Measurements from ENCODE around the gene STARD5. TPM values are rescaled to one million over a fixed set of nuclear protein-coding genes. Genes with fewer than 3 reads are reported as not detected.

The STARD5 gene
- total RNA-seq, 1 donor from 2014 or later: 8.5 TPM

DNA sequence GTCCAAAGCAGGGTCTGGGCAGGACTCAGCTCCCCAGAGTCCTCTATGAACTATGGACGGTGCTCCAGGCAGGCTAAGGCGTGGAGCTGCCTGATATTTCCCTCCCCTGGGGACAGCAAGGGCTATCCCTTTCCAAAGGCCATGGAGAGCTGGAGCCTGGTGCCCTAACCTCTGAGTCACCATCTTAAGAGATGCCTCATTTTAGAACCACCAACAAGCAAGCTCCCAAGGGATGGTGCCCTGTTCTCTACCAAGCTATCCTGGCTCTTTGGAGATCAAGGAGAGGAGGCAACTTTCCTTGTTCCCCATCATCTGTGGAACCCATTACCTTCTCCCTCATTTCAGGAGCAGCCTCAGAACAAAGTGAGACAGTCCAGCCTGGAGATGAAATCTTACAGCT is 15.7 kb downstream of the STARD5 start:
- Histone ChIP-seq H3K36me3 (no peaks in the 10 kb centered on the region), H3K27me3 (no peaks in the 10 kb centered on the region), H3K27ac (no peak overlapping the region), H4K20me1 (ENCODE audit: low read depth) (no peaks in the 10 kb centered on the region), H3K79me2 (ENCODE audit: low read depth) (no peaks in the 10 kb centered on the region), H2AFZ (replicated peaks) (no peak overlapping the region), H3K4me1 (peaks cover 16% of the 10 kb centered on the region), H3K9ac (no peak overlapping the region), H3K4me2 (no peak overlapping the region), H3K4me3 (no peak overlapping the region), H3F3A (ENCODE audit: low read depth) (peaks cover 8% of the 10 kb centered on the region), H3K9me3 (ENCODE audit: low read depth) (no peaks in the 10 kb centered on the region)
- Mint-ChIP-seq H3K9me3 (no peaks in the 10 kb centered on the region), H3K27me3 (ENCODE audit: insufficient read depth, low read depth) (peaks cover 9% of the 10 kb centered on the region), H3K4me1 (peaks cover 19% of the 10 kb centered on the region), H3K27ac (no peak overlapping the region), H3K4me3 (no peak overlapping the region), H3K36me3 (no peaks in the 10 kb centered on the region)
- DNase-seq (ENCODE audit: low spot score): no peak
- TF ChIP-seq EZH2 (IDR thresholded peaks at IDR 0.05): no peak
- no peak for TF ChIP-seq EZH2phosphoT487 (IDR thresholded peaks at IDR 0.05)

DNA sequence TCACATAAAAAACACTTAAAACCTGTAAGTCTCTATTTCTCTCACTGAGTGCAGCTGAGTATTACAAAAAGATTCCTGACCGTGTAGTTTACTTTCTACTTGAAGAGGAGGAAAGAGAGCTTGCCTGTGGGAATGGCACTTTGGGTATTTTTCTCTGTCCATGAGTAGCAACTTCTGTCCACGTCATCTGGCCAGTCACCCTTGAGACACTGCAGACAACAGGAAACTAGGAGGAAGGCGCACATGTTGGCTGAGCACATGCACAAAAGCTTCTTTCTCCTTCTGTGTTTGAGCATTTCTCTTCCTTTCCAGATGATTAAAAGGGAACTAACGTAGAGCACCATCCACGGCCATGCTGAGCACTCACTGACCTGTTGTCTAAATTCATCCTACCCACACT is 19.7 kb downstream of the STARD5 start:
- no peak overlapping the region for H3K4me3 Mint-ChIP-seq

DNA sequence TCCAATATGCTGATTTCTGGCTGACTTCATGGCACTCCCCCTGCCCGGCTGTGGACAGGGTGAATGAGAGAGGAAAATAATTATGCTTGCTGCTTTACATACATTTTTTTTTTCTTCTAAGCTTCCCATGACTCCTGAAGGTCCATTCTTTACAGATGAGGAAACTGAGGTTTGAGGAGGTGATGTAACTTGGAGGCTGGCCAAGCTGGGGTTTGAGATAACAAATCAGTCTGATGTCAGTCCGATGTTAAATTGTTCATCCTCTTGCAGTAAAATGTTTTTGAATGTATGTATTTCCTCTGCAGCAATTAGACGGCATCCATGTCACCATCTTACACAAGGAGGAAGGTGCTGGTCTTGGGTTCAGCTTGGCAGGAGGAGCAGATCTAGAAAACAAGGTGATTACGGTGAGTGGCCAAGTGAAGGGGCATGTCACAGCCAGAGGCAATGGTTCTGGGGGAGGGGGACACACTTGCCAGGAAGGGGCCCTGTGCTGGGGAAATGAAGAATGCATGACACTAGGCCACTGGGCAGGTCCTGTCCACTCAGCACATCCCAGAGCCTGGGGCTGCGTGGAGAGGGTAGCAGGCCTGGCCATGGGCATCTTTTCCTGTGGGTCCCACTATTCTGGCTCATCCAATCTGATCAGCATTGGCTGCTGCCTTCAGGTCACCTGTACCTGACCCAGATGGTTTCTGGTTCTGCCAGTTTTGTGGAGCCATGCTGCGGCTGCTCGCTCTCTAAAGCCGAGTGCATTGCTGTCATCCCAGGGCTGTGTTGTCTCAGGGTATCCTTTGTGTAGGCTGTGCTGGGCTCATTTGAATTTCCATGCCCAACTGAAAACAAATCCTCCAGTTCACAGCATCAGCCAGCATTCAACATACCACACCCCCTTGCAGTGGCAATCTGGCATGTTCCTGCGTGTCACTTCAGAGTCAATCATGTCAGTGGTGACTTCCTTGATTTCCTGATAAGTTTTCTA is 20.4 kb downstream of the STARD5 start:
- H3K27me3 Mint-ChIP-seq (ENCODE audit: insufficient read depth, low read depth): peaks cover 16% of the 10 kb centered on the region
- Histone ChIP-seq H3F3A (ENCODE audit: low read depth) (peaks cover 8% of the 10 kb centered on the region), H3K27ac (no peak overlapping the region), H3K36me3 (no peaks in the 10 kb centered on the region), H3K4me3 (no peak overlapping the region), H3K4me1 (peaks cover 23% of the 10 kb centered on the region), H3K27me3 (no peaks in the 10 kb centered on the region), H3K9me3 (ENCODE audit: low read depth) (no peaks in the 10 kb centered on the region), H3K79me2 (ENCODE audit: low read depth) (no peaks in the 10 kb centered on the region), H2AFZ (replicated peaks) (peak overlapping the region; percentile 87), H3K9ac (no peak overlapping the region), H3K4me2 (peak overlapping the region; percentile 56), H4K20me1 (ENCODE audit: low read depth) (no peaks in the 10 kb centered on the region)
- peak; percentile 52 for DNase-seq (ENCODE audit: low spot score)
- peak overlapping the region; percentile 60 for H3K27ac Mint-ChIP-seq
- H3K4me3 Mint-ChIP-seq: no peak overlapping the region
- TF ChIP-seq EZH2phosphoT487 (IDR thresholded peaks at IDR 0.05) (no peak), EZH2 (IDR thresholded peaks at IDR 0.05) (no peak)
- TF ChIP-seq, protein P1, sequence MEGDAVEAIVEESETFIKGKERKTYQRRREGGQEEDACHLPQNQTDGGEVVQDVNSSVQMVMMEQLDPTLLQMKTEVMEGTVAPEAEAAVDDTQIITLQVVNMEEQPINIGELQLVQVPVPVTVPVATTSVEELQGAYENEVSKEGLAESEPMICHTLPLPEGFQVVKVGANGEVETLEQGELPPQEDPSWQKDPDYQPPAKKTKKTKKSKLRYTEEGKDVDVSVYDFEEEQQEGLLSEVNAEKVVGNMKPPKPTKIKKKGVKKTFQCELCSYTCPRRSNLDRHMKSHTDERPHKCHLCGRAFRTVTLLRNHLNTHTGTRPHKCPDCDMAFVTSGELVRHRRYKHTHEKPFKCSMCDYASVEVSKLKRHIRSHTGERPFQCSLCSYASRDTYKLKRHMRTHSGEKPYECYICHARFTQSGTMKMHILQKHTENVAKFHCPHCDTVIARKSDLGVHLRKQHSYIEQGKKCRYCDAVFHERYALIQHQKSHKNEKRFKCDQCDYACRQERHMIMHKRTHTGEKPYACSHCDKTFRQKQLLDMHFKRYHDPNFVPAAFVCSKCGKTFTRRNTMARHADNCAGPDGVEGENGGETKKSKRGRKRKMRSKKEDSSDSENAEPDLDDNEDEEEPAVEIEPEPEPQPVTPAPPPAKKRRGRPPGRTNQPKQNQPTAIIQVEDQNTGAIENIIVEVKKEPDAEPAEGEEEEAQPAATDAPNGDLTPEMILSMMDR (IDR thresholded peaks at IDR 0.05): no peak
- H3K36me3 Mint-ChIP-seq: no peaks in the 10 kb centered on the region
- peaks cover 18% of the 10 kb centered on the region for H3K4me1 Mint-ChIP-seq
- H3K9me3 Mint-ChIP-seq: no peaks in the 10 kb centered on the region

More for the DNA sequence above, 19.7 kb downstream of the STARD5 start:
- H3F3A ChIP-seq (ENCODE audit: low read depth): peaks cover 8% of the 10 kb centered on the region
- H3K27me3 Mint-ChIP-seq (ENCODE audit: insufficient read depth, low read depth): peaks cover 15% of the 10 kb centered on the region
- H3K4me3 ChIP-seq: no peak overlapping the region
- peak overlapping the region; percentile 87 for H2AFZ ChIP-seq (replicated peaks)
- H3K27me3 ChIP-seq: no peaks in the 10 kb centered on the region
- H3K36me3 Mint-ChIP-seq: no peaks in the 10 kb centered on the region
- H3K9me3 ChIP-seq (ENCODE audit: low read depth): no peaks in the 10 kb centered on the region
- no peak for DNase-seq (ENCODE audit: low spot score)
- H3K4me1 ChIP-seq: peaks cover 23% of the 10 kb centered on the region
- TF ChIP-seq, protein P1 (IDR thresholded peaks at IDR 0.05): no peak
- TF ChIP-seq EZH2phosphoT487 (IDR thresholded peaks at IDR 0.05) (no peak), EZH2 (IDR thresholded peaks at IDR 0.05) (no peak)
- H3K9ac ChIP-seq: no peak overlapping the region
- no peaks in the 10 kb centered on the region for H3K79me2 ChIP-seq (ENCODE audit: low read depth)
- peak overlapping the region; percentile 56 for H3K4me2 ChIP-seq
- H3K27ac Mint-ChIP-seq: peak overlapping the region; percentile 60
- H3K27ac ChIP-seq: no peak overlapping the region
- no peaks in the 10 kb centered on the region for H3K9me3 Mint-ChIP-seq
- no peaks in the 10 kb centered on the region for H4K20me1 ChIP-seq (ENCODE audit: low read depth)
- H3K36me3 ChIP-seq: no peaks in the 10 kb centered on the region
- peaks cover 18% of the 10 kb centered on the region for H3K4me1 Mint-ChIP-seq

- Histone ChIP-seq H4K20me1 (ENCODE audit: low read depth) (no peaks in the 10 kb centered on the region), H3K27ac (no peak overlapping the region), H2AFZ (replicated peaks) (no peak overlapping the region), H3K4me1 (peaks cover 23% of the 10 kb centered on the region), H3K79me2 (ENCODE audit: low read depth) (no peaks in the 10 kb centered on the region), H3K9me3 (ENCODE audit: low read depth) (no peaks in the 10 kb centered on the region), H3K4me2 (no peak overlapping the region), H3F3A (ENCODE audit: low read depth) (peaks cover 8% of the 10 kb centered on the region), H3K4me3 (no peak overlapping the region), H3K36me3 (no peaks in the 10 kb centered on the region), H3K27me3 (no peaks in the 10 kb centered on the region), H3K9ac (no peak overlapping the region)
- Mint-ChIP-seq H3K27me3 (ENCODE audit: insufficient read depth, low read depth) (peaks cover 14% of the 10 kb centered on the region), H3K27ac (no peak overlapping the region), H3K36me3 (no peaks in the 10 kb centered on the region), H3K4me3 (no peak overlapping the region), H3K9me3 (no peaks in the 10 kb centered on the region), H3K4me1 (peaks cover 18% of the 10 kb centered on the region)
- TF ChIP-seq EZH2phosphoT487 (IDR thresholded peaks at IDR 0.05) (no peak), EZH2 (IDR thresholded peaks at IDR 0.05) (no peak)
- TF ChIP-seq, protein P1 (IDR thresholded peaks at IDR 0.05): no peak
- no peak for DNase-seq (ENCODE audit: low spot score)
These were observed 21.2 kb downstream of the STARD5 start for GRCh38 chr15:81302701-81303109.
